GM23248 (cell line): ENCODE results near the gene GRB14.

Source experiments
- EZH2 ChIP-seq: fragments of 200-600 bp; sonication (generic); IDR thresholded peaks from 2 replicates; pipeline ENCODE4 v1.6.1; 2018; ENCODE audit warnings: antibody characterized with exemption, mild to moderate bottlenecking; ENCODE audit not compliant: insufficient read depth, poor library complexity, severe bottlenecking
- EZH2phosphoT487 ChIP-seq: fragments of 200-600 bp; sonication (generic); IDR thresholded peaks from 2 replicates; pipeline ENCODE4 v1.6.1; 2018; ENCODE audit warnings: antibody characterized with exemption, moderate library complexity, mild to moderate bottlenecking, low read depth; ENCODE audit not compliant: insufficient read depth

DNA sequence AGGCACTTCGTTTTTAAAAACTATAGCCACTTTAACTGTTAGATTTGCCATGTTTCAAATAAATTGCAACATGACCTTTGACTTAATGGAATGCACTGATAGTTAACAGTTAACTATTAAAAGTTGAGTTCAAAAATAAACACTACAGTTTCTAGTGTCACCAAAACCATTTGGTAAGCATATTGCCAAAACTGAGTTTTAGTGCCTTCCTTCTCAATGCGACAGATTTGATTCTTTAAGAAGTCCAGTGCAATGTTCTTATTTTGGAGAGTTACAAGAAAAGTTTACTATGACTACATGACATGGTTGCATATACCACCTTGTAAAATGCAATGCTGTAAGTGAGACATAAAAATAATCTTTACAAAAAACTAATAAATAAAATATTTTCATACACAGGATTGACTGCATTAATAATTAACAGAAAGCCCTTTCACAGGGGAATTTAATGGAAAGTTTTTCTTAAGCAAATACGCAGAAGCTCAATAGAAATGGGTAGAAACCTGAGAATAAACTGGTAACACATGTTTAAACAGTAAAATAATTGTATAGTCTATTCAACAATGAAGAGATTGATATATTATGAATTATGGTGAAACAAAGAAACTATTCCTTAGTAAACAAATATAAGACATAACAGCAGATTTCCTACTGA, 53.8 kb downstream of the GRB14 start:
- TF ChIP-seq EZH2phosphoT487 (no peak), EZH2 (no peak)
